ENCODE data around the gene FARP1.

- no peak for TF ChIP-seq TCF12 (IDR thresholded peaks at IDR 0.05)
- no peak for TF ChIP-seq ZBTB33 (IDR thresholded peaks at IDR 0.05; ENCODE audit: borderline replicate concordance, low read depth)
- TF ChIP-seq POLR2AphosphoS5 (IDR thresholded peaks at IDR 0.05; ENCODE audit: low read depth, low read length) = no peak
- TF ChIP-seq EZH2phosphoT487 (IDR thresholded peaks at IDR 0.05; ENCODE audit: borderline replicate concordance, low read depth) = no peak
- no peak for TF ChIP-seq PBX3 (IDR thresholded peaks at IDR 0.05)
- TF ChIP-seq RCOR1 (IDR thresholded peaks at IDR 0.05; ENCODE audit: low read length) = no peak
- TF ChIP-seq FOSL2 (IDR thresholded peaks at IDR 0.05; ENCODE audit: borderline replicate concordance, low read depth) = no peak
- TF ChIP-seq REST (IDR thresholded peaks at IDR 0.05; ENCODE audit: low read depth, low read length) = no peak
- no peak for TF ChIP-seq USF2 (IDR thresholded peaks at IDR 0.05; ENCODE audit: borderline replicate concordance, low read depth, low read length)
- TF ChIP-seq CTCF (IDR thresholded peaks at IDR 0.05) = no peak
- no peak for TF ChIP-seq USF1 (IDR thresholded peaks at IDR 0.05; ENCODE audit: borderline replicate concordance, low read depth)
- no peak for TF ChIP-seq SMC3 (IDR thresholded peaks at IDR 0.05; ENCODE audit: low read depth, low read length)
- no peak for TF ChIP-seq RAD21 (IDR thresholded peaks at IDR 0.05; ENCODE audit: low read length)
- TF ChIP-seq MAX (IDR thresholded peaks at IDR 0.05; ENCODE audit: low read depth) = no peak
These were observed 99.1 kb downstream of the FARP1 start for GRCh38 chr13:98241976-98242375.
